Measurements from ENCODE around the gene LRATD1.

GRCh38 chr2:14601156-14601770, 31.3 kb upstream of the LRATD1 start:
- TF ChIP-seq CTCF (IDR thresholded peaks at IDR 0.05; ENCODE audit: poor library complexity) (no peak), EZH2phosphoT487 (IDR thresholded peaks at IDR 0.05; ENCODE audit: low read depth, severe bottlenecking, unreplicated experiment) (no peak)

Data from hepatocyte (in vitro differentiated cells).